Osteoblast (primary cell): ENCODE results near the gene HTR2A. TPM values are rescaled to one million over a fixed set of nuclear protein-coding genes. Genes with fewer than 3 reads are reported as not detected.

Source experiments
- DNase-seq: peaks from one replicate; pipeline ENCODE4 v3.0.0; 2011; ENCODE audit warnings: low spot score, mixed read lengths; ENCODE audit not compliant: insufficient read length; ENCODE audit errors: missing footprints
- H2AFZ ChIP-seq: 2 replicates; pipeline ENCODE4 v1.6.0; 2011; ENCODE audit warnings: mild to moderate bottlenecking, low read length
- H3K27ac ChIP-seq: 2 replicates; pipeline ENCODE4 v1.5.1; 2011; ENCODE audit warnings: mild to moderate bottlenecking, low read depth, low read length, moderate library complexity
- H3K27me3 ChIP-seq: 2 replicates; pipeline ENCODE4 v1.6.0; 2012; ENCODE audit warnings: mild to moderate bottlenecking, control low read depth, inconsistent platforms, low read length, moderate library complexity; ENCODE audit not compliant: insufficient read depth
- H3K36me3 ChIP-seq: 2 replicates; pipeline ENCODE4 v1.5.1; 2011; ENCODE audit warnings: mild to moderate bottlenecking, low read length, control low read depth, moderate library complexity; ENCODE audit not compliant: insufficient read depth
- H3K4me1 ChIP-seq: 2 replicates; pipeline ENCODE4 v1.5.1; 2011; ENCODE audit warnings: mild to moderate bottlenecking, low read length, control low read depth, moderate library complexity; ENCODE audit not compliant: insufficient read depth
- H3K4me2 ChIP-seq: 2 replicates; pipeline ENCODE4 v1.6.0; 2011; ENCODE audit warnings: mild to moderate bottlenecking, low read length; ENCODE audit not compliant: insufficient read depth
- H3K4me3 ChIP-seq: fragments of 200-600 bp; sonication (generic); 3 replicates; pipeline ENCODE4 v1.5.1; 2012; ENCODE audit warnings: mild to moderate bottlenecking, low read length, inconsistent platforms; ENCODE audit not compliant: insufficient read depth
- H3K79me2 ChIP-seq: 2 replicates; pipeline ENCODE4 v1.6.0; 2012; ENCODE audit warnings: mild to moderate bottlenecking, low read length, control low read depth, inconsistent platforms; ENCODE audit not compliant: insufficient read depth
- H3K9me3 ChIP-seq: 2 replicates; pipeline ENCODE4 v1.5.1; 2011; ENCODE audit warnings: low read depth, low read length, control low read depth
- H4K20me1 ChIP-seq: 2 replicates; pipeline ENCODE4 v1.6.0; 2012; ENCODE audit warnings: mild to moderate bottlenecking, low read length, control low read depth; ENCODE audit not compliant: insufficient read depth
- CTCF ChIP-seq: IDR thresholded peaks from 2 replicates; pipeline ENCODE4 v1.5.1; 2011; ENCODE audit warnings: mild to moderate bottlenecking, low read depth, low read length, moderate library complexity; ENCODE audit errors: extremely low read depth
- total RNA-seq: library from RNA; depleted of rRNA; stranded (reverse); fragments of >200 nt; gene quantifications from 2 replicates; pipeline ENCODE4 v1.2.3, GENCODE V29; 2012

Gene HTR2A
- total RNA-seq, 1 donor = under 0.01 TPM

GRCh38 chr13:46881621-46882020 is 15.2 kb downstream of the HTR2A start:
- TF ChIP-seq CTCF = no peak
- Histone ChIP-seq H3K4me3 (no peak overlapping the region), H3K9me3 (no peaks in the 10 kb centered on the region), H3K27me3 (peaks cover 13% of the 10 kb centered on the region), H4K20me1 (no peaks in the 10 kb centered on the region), H2AFZ (no peak overlapping the region), H3K4me1 (no peaks in the 10 kb centered on the region), H3K79me2 (no peaks in the 10 kb centered on the region), H3K27ac (no peak overlapping the region), H3K4me2 (no peak overlapping the region), H3K36me3 (no peaks in the 10 kb centered on the region)
- no peak for DNase-seq

- Histone ChIP-seq H3K9me3 (no peaks in the 10 kb centered on the region), H3K4me3 (no peak overlapping the region), H3K4me1 (no peaks in the 10 kb centered on the region), H3K4me2 (no peak overlapping the region), H3K36me3 (no peaks in the 10 kb centered on the region), H3K27me3 (peaks cover 21% of the 10 kb centered on the region), H2AFZ (no peak overlapping the region), H3K27ac (no peak overlapping the region), H3K79me2 (no peaks in the 10 kb centered on the region), H4K20me1 (no peaks in the 10 kb centered on the region)
- no peak for TF ChIP-seq CTCF
- no peak for DNase-seq
Observed at GRCh38 chr13:46874006-46874405, 22.8 kb downstream of the HTR2A start.

GRCh38 chr13:46871557-46871956 is 25.3 kb downstream of the HTR2A start:
- H3K27me3 ChIP-seq = peaks cover 25% of the 10 kb centered on the region
- no peaks in the 10 kb centered on the region for H3K9me3 ChIP-seq
- no peak overlapping the region for H2AFZ ChIP-seq
- no peak overlapping the region for H3K4me3 ChIP-seq
- DNase-seq = no peak
- no peak for TF ChIP-seq CTCF
- H3K27ac ChIP-seq = no peak overlapping the region
- no peaks in the 10 kb centered on the region for H3K79me2 ChIP-seq
- no peak overlapping the region for H3K4me2 ChIP-seq
- H3K36me3 ChIP-seq = no peaks in the 10 kb centered on the region
- H4K20me1 ChIP-seq = no peaks in the 10 kb centered on the region
- no peaks in the 10 kb centered on the region for H3K4me1 ChIP-seq

GRCh38 chr13:46868091-46868490 is 28.8 kb downstream of the HTR2A start:
- no peak overlapping the region for H2AFZ ChIP-seq
- H3K27ac ChIP-seq = no peak overlapping the region
- no peaks in the 10 kb centered on the region for H3K9me3 ChIP-seq
- H3K4me2 ChIP-seq = no peak overlapping the region
- no peak for TF ChIP-seq CTCF
- no peak overlapping the region for H3K4me3 ChIP-seq
- no peak for DNase-seq
- H4K20me1 ChIP-seq = no peaks in the 10 kb centered on the region
- no peaks in the 10 kb centered on the region for H3K36me3 ChIP-seq
- peaks cover 15% of the 10 kb centered on the region for H3K27me3 ChIP-seq
- H3K4me1 ChIP-seq = no peaks in the 10 kb centered on the region
- no peaks in the 10 kb centered on the region for H3K79me2 ChIP-seq
